H1 (cell line): ENCODE results near the gene OPCML. TPM values are rescaled to one million over a fixed set of nuclear protein-coding genes. Genes with fewer than 3 reads are reported as not detected.

Experiments
- CTCF ChIA-PET: fragments of 300-600 bp; sonication (Branson Sonifier 250); formaldehyde crosslinking; loops from one replicate; lab custom pipeline; 2021; ENCODE audit not compliant: partially characterized antibody; lab: Charles Lee
- POLR2A ChIA-PET: fragments of 300-600 bp; sonication (Branson Sonifier 250); formaldehyde crosslinking; loops from one replicate; lab custom pipeline; 2021; ENCODE audit warnings: inconsistent platforms; ENCODE audit not compliant: partially characterized antibody; lab: Charles Lee
- DNase-seq, 2 experiments: peaks; one replicate each; pipeline versions ENCODE4 v3.0.0 to v3.0.0-alpha.2; 2010 to 2022; ENCODE audit warnings: low spot score in 2 of 2, low read depth in 1 of 2, mixed read lengths in 1 of 2
- FAIRE-seq: peaks from 2 replicates; lab custom pipeline; 2011; peaks lifted over from hg19 to GRCh38; lab: Jason Lieb, UNC
- H2AFZ ChIP-seq: 2 replicates; pipeline ENCODE4 v1.8.1; 2012; ENCODE audit warnings: low read length, inconsistent platforms
- H2AK5ac ChIP-seq: 2 replicates; pipeline ENCODE4 v1.6.1; 2013; ENCODE audit warnings: low read depth, low read length
- H2BK120ac ChIP-seq: replicated peaks from 2 replicates; pipeline ENCODE3; 2013; ENCODE audit warnings: low read depth, low read length, inconsistent platforms
- H2BK12ac ChIP-seq: 2 replicates; pipeline ENCODE4 v1.6.1; 2013; ENCODE audit warnings: low read depth, low read length
- H2BK15ac ChIP-seq: 2 replicates; pipeline ENCODE4 v1.6.1; 2013; ENCODE audit warnings: low read length
- H2BK20ac ChIP-seq: 2 replicates; pipeline ENCODE4 v1.6.1; 2013; ENCODE audit warnings: low read length
- H2BK5ac ChIP-seq: 2 replicates; pipeline ENCODE4 v1.6.1; 2013; ENCODE audit warnings: low read depth, low read length
- H3K14ac ChIP-seq: 2 replicates; pipeline ENCODE4 v1.6.1; 2013; ENCODE audit warnings: inconsistent platforms; ENCODE audit not compliant: insufficient read length
- H3K18ac ChIP-seq: 2 replicates; pipeline ENCODE4 v1.6.1; 2013; ENCODE audit warnings: low read length; ENCODE audit errors: extremely low read depth
- H3K23ac ChIP-seq: 2 replicates; pipeline ENCODE4 v1.6.1; 2013; ENCODE audit warnings: inconsistent platforms; ENCODE audit not compliant: insufficient read length
- H3K23me2 ChIP-seq: 2 replicates; pipeline ENCODE4 v1.6.1; 2013; ENCODE audit warnings: low read depth, low read length
- H3K27ac ChIP-seq: 2 replicates; pipeline ENCODE4 v1.6.1; 2011; ENCODE audit warnings: low read depth, low read length, inconsistent platforms
- H3K27me3 ChIP-seq, 4 experiments: replicated peaks in 1 of 4; 1 replicate in 1 of 4; 2 replicates in 3 of 4; pipeline versions ENCODE4 v1.6.1 to v1.8.1; 2011 to 2013; ENCODE audit warnings: low read length in 3 of 4, mild to moderate bottlenecking in 3 of 4, inconsistent platforms in 2 of 4, mixed read lengths in 2 of 4, moderate library complexity in 1 of 4; ENCODE audit not compliant: control insufficient read depth in 3 of 4, insufficient read depth in 3 of 4; ENCODE audit errors: extremely low read depth in 1 of 4
- H3K36me3 ChIP-seq, 4 experiments: 2 replicates each; pipeline versions ENCODE4 v1.6.1 to v1.8.1; 2011 to 2013; ENCODE audit warnings: mild to moderate bottlenecking in 4 of 4, low read length in 3 of 4, moderate library complexity in 2 of 4, control low read depth in 1 of 4, inconsistent platforms in 1 of 4; ENCODE audit not compliant: insufficient read depth in 4 of 4, control insufficient read depth in 2 of 4
- H3K4ac ChIP-seq: replicated peaks from 2 replicates; pipeline ENCODE3; 2013; ENCODE audit warnings: low read length, low read depth, mixed read lengths, inconsistent platforms; ENCODE audit not compliant: insufficient read length
- H3K4me1 ChIP-seq, 4 experiments: replicated peaks in 1 of 4; 1 replicate in 1 of 4; 2 replicates in 3 of 4; pipeline versions ENCODE4 v1.6.1 to v1.8.1; 2011 to 2013; ENCODE audit warnings: low read length in 3 of 4, inconsistent platforms in 2 of 4, mixed read lengths in 1 of 4; ENCODE audit not compliant: insufficient read depth in 4 of 4, control insufficient read depth in 3 of 4
- H3K4me2 ChIP-seq, 2 experiments: 2 replicates each; pipeline versions ENCODE4 v1.6.1 to v1.8.1; 2011 to 2013; ENCODE audit warnings: low read depth in 2 of 2, low read length in 2 of 2, control low read depth in 1 of 2, inconsistent platforms in 1 of 2, mild to moderate bottlenecking in 1 of 2; ENCODE audit not compliant: insufficient read depth in 1 of 2
- H3K4me3 ChIP-seq, 4 experiments: fragments of 200-600, 300-600 bp in 1 of 4; sonication (generic), shearing (Covaris generic), sonication (Bioruptor Twin) in 1 of 4; 2 replicates each; pipeline versions ENCODE4 v1.5.1 to v1.8.1; 2011 to 2016; ENCODE audit warnings: low read length in 4 of 4, low read depth in 3 of 4, control low read depth in 2 of 4, inconsistent platforms in 2 of 4, mild to moderate bottlenecking in 2 of 4, mixed read lengths in 1 of 4, moderate library complexity in 1 of 4; ENCODE audit not compliant: insufficient read depth in 2 of 4; ENCODE audit errors: extremely low read depth in 1 of 4
- H3K56ac ChIP-seq: replicated peaks from 2 replicates; pipeline ENCODE3; 2013; ENCODE audit warnings: low read depth, mild to moderate bottlenecking, mixed read lengths, low read length, inconsistent platforms; ENCODE audit not compliant: insufficient read length
- H3K79me1 ChIP-seq: 2 replicates; pipeline ENCODE4 v1.6.1; 2013; ENCODE audit warnings: low read depth, low read length, control low read depth
- H3K79me2 ChIP-seq, 2 experiments: 2 replicates each; pipeline versions ENCODE4 v1.6.1 to v1.8.1; 2012 to 2013; ENCODE audit warnings: low read length in 2 of 2, mild to moderate bottlenecking in 2 of 2, inconsistent platforms in 1 of 2; ENCODE audit not compliant: insufficient read depth in 2 of 2, control insufficient read depth in 1 of 2
- H3K9ac ChIP-seq, 4 experiments: replicated peaks in 1 of 4; 1 replicate in 1 of 4; 2 replicates in 3 of 4; pipeline versions ENCODE4 v1.6.1 to v1.8.1; 2011 to 2013; ENCODE audit warnings: low read depth in 3 of 4, low read length in 3 of 4, control low read depth in 2 of 4, mild to moderate bottlenecking in 2 of 4, moderate library complexity in 2 of 4, inconsistent platforms in 1 of 4; ENCODE audit errors: extremely low read depth in 1 of 4
- H3K9me3 ChIP-seq, 2 experiments: 2 replicates each; pipeline versions ENCODE4 v1.6.1 to v1.8.1; 2012 to 2013; ENCODE audit warnings: mild to moderate bottlenecking in 2 of 2, moderate library complexity in 2 of 2, control low read depth in 1 of 2, inconsistent platforms in 1 of 2, low read depth in 1 of 2, low read length in 1 of 2, mixed read lengths in 1 of 2; ENCODE audit not compliant: insufficient read depth in 2 of 2
- H4K20me1 ChIP-seq, 2 experiments: replicated peaks in 1 of 2; 2 replicates each; pipeline versions ENCODE3 to v1.8.1; 2011 to 2013; ENCODE audit warnings: inconsistent platforms in 2 of 2, low read length in 2 of 2, mild to moderate bottlenecking in 1 of 2; ENCODE audit not compliant: insufficient read depth in 2 of 2, control insufficient read depth in 1 of 2
- H4K5ac ChIP-seq: 2 replicates; pipeline ENCODE4 v1.6.1; 2013; ENCODE audit warnings: low read length, low read depth, mixed read lengths, inconsistent platforms; ENCODE audit not compliant: insufficient read length
- H4K8ac ChIP-seq: 2 replicates; pipeline ENCODE4 v1.8.0; 2013; ENCODE audit warnings: mild to moderate bottlenecking, moderate library complexity, low read length, inconsistent platforms; ENCODE audit not compliant: insufficient read depth; ENCODE audit errors: extremely low read depth
- H4K91ac ChIP-seq: replicated peaks from 2 replicates; pipeline ENCODE3; 2013; ENCODE audit warnings: low read length, mixed read lengths, inconsistent platforms; ENCODE audit not compliant: insufficient read length
- PHF8 ChIP-seq: fragments of 200-600 bp; sonication (generic); conservative IDR thresholded peaks from 2 replicates; pipeline ENCODE4 v1.7.1; 2012; ENCODE audit warnings: low read depth, mild to moderate bottlenecking, inconsistent platforms, low read length, moderate library complexity
- SRF ChIP-seq: IDR thresholded peaks from 2 replicates; pipeline ENCODE4 v1.6.1; 2011; ENCODE audit warnings: mild to moderate bottlenecking, low read depth, low read length, moderate library complexity
- WGBS, 2 experiments: shearing (Covaris generic) in 1 of 2; methylation state at CpG; one replicate each; pipeline versions ENCODE4 v1.1.6 to v1.1.7; 2013 to 2015; ENCODE audit warnings: low lambda C conversion rate in 2 of 2, mixed read lengths in 2 of 2, inconsistent platforms in 1 of 2, low coverage in 1 of 2, missing lambda C conversion rate in 1 of 2; ENCODE audit not compliant: insufficient replicate concordance in 2 of 2, insufficient coverage in 1 of 2, insufficient read length in 1 of 2; ENCODE audit errors: extremely low coverage in 1 of 2, missing lambda C conversion rate in 1 of 2; 5-methylcytosine and 5-hydroxymethylcytosine counted together
- polyA plus RNA-seq, 7 experiments: library from polyadenylated mRNA; depleted of rRNA in 3 of 7; stranded (reverse) in 5 of 7; unstranded in 2 of 7; fragments of >200 nt in 5 of 7; fragments of 200-250 nt in 2 of 7; gene quantifications; 1 replicate in 5 of 7; 2 replicates in 1 of 7; 4 replicates in 1 of 7; pipeline versions ENCODE4 v1.2.1 to v1.2.3, GENCODE V29; 2011 to 2013; ENCODE audit warnings: missing spikeins in 2 of 7, mixed read lengths in 2 of 7
- total RNA-seq: library from RNA; stranded (reverse); fragmentation: NEBNext Ultra II Directional; extraction: Animal tissue kit (Norgen Biotek cat#: 25700); gene quantifications from 2 replicates; pipeline ENCODE4 v1.2.1, GENCODE V29; 2021

The OPCML gene
- total and polyA plus RNA-seq, 2 of the 8 experiments (the other 6 are each of a cell fraction or from before 2014, with no cell fraction given) = 2.3 to 3.1 TPM

GRCh38 chr11:132409573-132410355 lies 1122.5 kb downstream of the OPCML start:
- Histone ChIP-seq H3K4ac (no peak overlapping the region), H2BK15ac (no peak overlapping the region), H2AFZ (no peak overlapping the region), H4K5ac (no peak overlapping the region), H3K23ac (no peak overlapping the region), H3K9me3 (no peaks in the 10 kb centered on the region), H3K4me1 (peaks cover 0 to 5% (median 0%) of the 10 kb centered on the region in 4 experiments; a peak in 4 of 7 replicates), H3K14ac (no peak overlapping the region), H3K27me3 (peaks cover 0 to 4% (median 0%) of the 10 kb centered on the region in 4 experiments; a peak in 2 of 7 replicates), H2BK120ac (no peak overlapping the region), H3K18ac (no peak overlapping the region), H3K27ac (no peak overlapping the region), H4K91ac (no peak overlapping the region), H3K4me3 (no peak overlapping the region), H3K23me2 (no peaks in the 10 kb centered on the region), H4K20me1 (no peaks in the 10 kb centered on the region), H2AK5ac (no peak overlapping the region), H2BK20ac (no peak overlapping the region), H3K4me2 (no peak overlapping the region), H3K79me1 (no peaks in the 10 kb centered on the region), H3K36me3 (no peaks in the 10 kb centered on the region), H2BK5ac (no peak overlapping the region), H4K8ac (no peak overlapping the region), H2BK12ac (no peak overlapping the region), H3K9ac (no peak overlapping the region), H3K79me2 (no peaks in the 10 kb centered on the region), H3K56ac (no peak overlapping the region)
- POLR2A ChIA-PET = interaction anchor here (0.6 kb wide), 1 partner anchor 1283 kb away, joined by 6 read pairs; no protein-coding TSS in a partner anchor
- TF ChIP-seq PHF8 (no peak), SRF (no peak)
- CTCF ChIA-PET = interaction anchor here (0.7 to 2.4 kb wide), 5 partner anchors 97 to 531 kb away, joined by 3 to 7 read pairs (median 4); no protein-coding TSS in a partner anchor
- no peak for DNase-seq
- no peak for FAIRE-seq
- 85% methylated on average over 3 of the region's 3 CpGs; no CpG with 5 or more reads in 1 of the 2 experiments for WGBS, 2 experiments
